ENCODE measurements around the gene HIPK3. TPM values are rescaled to one million over a fixed set of nuclear protein-coding genes. Genes with fewer than 3 reads are reported as not detected.

HIPK3 gene
- total RNA-seq, 4 donors from 2014 or later = 244 to 362 (median 344) TPM

DNA sequence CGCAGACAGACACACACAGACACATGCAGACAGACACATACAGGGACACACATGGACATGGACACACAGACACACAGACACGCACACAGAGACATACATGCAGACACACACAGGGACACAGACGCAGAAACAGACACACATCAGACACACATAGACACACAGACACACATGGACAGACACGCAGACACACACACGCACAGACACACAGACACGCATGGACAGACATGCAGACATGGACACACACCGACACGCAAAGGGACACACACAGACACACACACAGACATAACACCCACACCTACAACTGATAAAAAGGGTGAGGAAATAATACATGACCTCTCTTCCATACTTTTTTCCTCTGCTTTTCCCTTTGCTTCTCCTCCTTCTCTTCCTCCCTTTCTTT lies 146.2 kb downstream of the HIPK3 start:
- Histone ChIP-seq H3K36me3 (no peaks in the 10 kb centered on the region), H3K9me3 (no peaks in the 10 kb centered on the region), H3K27ac (replicated peaks in 1 of 4) (no peak overlapping the region), H3K27me3 (no peaks in the 10 kb centered on the region), H3K4me3 (no peak overlapping the region), H3K4me1 (no peaks in the 10 kb centered on the region)
- no peak for DNase-seq (ENCODE audit: extremely low spot score)
- TF ChIP-seq POLR2AphosphoS5 (IDR thresholded peaks at IDR 0.05) (no peak), EP300 (IDR thresholded peaks at IDR 0.05) (no peak), POLR2A (IDR thresholded peaks at IDR 0.05; ENCODE audit: low read depth) (no peak)
- TF ChIP-seq, protein P1, sequence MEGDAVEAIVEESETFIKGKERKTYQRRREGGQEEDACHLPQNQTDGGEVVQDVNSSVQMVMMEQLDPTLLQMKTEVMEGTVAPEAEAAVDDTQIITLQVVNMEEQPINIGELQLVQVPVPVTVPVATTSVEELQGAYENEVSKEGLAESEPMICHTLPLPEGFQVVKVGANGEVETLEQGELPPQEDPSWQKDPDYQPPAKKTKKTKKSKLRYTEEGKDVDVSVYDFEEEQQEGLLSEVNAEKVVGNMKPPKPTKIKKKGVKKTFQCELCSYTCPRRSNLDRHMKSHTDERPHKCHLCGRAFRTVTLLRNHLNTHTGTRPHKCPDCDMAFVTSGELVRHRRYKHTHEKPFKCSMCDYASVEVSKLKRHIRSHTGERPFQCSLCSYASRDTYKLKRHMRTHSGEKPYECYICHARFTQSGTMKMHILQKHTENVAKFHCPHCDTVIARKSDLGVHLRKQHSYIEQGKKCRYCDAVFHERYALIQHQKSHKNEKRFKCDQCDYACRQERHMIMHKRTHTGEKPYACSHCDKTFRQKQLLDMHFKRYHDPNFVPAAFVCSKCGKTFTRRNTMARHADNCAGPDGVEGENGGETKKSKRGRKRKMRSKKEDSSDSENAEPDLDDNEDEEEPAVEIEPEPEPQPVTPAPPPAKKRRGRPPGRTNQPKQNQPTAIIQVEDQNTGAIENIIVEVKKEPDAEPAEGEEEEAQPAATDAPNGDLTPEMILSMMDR (IDR thresholded peaks at IDR 0.05) = no peak
- WGBS = 92% methylated on average over 8 of the region's 8 CpGs
- intact Hi-C loops (cut with DNase I) = no loop called here

DNA sequence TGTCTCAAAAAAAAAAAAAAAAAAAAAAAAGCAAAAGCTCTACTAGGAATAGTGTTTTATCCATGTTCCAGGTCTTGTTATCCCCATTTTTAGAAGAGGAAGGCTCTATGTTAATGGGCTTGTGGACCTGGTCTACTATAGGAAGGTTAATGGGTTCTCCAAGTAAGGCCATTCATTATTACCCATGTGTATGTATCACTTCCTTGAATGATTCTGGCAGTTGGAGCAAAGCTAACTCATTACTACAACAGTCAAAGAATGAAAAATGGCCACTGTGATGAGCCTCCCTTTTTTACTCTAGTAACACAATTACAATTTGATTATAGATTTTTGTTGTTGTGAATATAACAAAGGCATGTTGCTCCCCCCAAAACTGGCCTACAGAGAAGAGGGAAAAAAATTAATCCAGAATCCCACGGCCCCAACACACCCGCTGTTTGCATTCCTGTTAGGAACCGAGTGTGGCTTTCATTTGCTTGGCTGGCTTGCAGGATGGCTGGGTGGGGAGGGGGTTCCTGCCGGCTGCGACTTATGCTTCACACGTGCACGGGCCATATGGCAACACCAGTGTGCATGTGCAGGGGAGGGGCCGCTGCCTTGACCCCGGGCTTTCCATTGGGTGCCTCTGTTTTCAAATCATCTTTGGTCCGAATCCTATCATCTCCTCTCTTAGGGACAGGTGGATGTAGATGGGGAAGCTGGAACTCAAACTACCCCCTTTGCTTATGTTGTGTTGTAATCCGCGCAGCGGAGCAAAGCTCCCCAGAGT lies 148.8 kb downstream of the HIPK3 start:
- intact Hi-C loops (cut with DNase I) = no loop called here
- no peaks in the 10 kb centered on the region for H3K9me3 ChIP-seq
- no peak for DNase-seq (ENCODE audit: extremely low spot score)
- no peaks in the 10 kb centered on the region for H3K27me3 ChIP-seq
- no peak overlapping the region for H3K4me3 ChIP-seq
- 79% methylated on average over 13 of the region's 13 CpGs for WGBS
- H3K4me1 ChIP-seq = no peaks in the 10 kb centered on the region
- no peak overlapping the region for H3K27ac ChIP-seq (replicated peaks in 1 of 4)
- no peak for TF ChIP-seq POLR2AphosphoS5 (IDR thresholded peaks at IDR 0.05)
- TF ChIP-seq, protein P1 (IDR thresholded peaks at IDR 0.05) = no peak
- no peak for TF ChIP-seq POLR2A (IDR thresholded peaks at IDR 0.05; ENCODE audit: low read depth)
- TF ChIP-seq EP300 (IDR thresholded peaks at IDR 0.05) = no peak
- no peaks in the 10 kb centered on the region for H3K36me3 ChIP-seq

Other genes starting within 250 kb of the HIPK3 start
- gene DEPDC7, start 241.5 kb upstream of the HIPK3 start, total RNA-seq = 1 to 10 TPM; 1.3 to 2.3 (median 1.8) TPM
- gene TCP11L1, start 217.8 kb upstream of the HIPK3 start, total RNA-seq = 10 to 100 TPM; 39.6 to 66.0 (median 58.3) TPM
- gene CSTF3, start 95.9 kb upstream of the HIPK3 start, total RNA-seq = 10 to 100 TPM in 1 of 4 donors, 1 to 10 TPM in 3; 7.1 to 12.5 (median 9.5) TPM
- under 1 TPM; under 0.01 to 0.52 (median 0.22) TPM for gene KIAA1549L, start 118.7 kb downstream of the HIPK3 start, total RNA-seq

All from esophagus muscularis mucosa (tissue), 4 donors.